GM19452 (cell line): ENCODE measurements around the gene ARHGAP12.
"Not testable (repeated sequence)": the region's sequence is repeated elsewhere in the genome, so short reads cannot be mapped to it uniquely, and the experiment has no call there.

Source experiments
- ATAC-seq: cut with Tn5 transposase; IDR thresholded peaks from one replicate; pipeline ENCODE4 v1.9.1; 2021; ENCODE audit not compliant: unreplicated experiment

The ARHGAP12 gene

GRCh38 chr10:31771331-31771831 lies 157.2 kb downstream of the ARHGAP12 start:
- no peak for ATAC-seq

- no peak for ATAC-seq
Measured at GRCh38 chr10:31770307-31770902, 158.2 kb downstream of the ARHGAP12 start.

GRCh38 chr10:31769564-31769963 lies 159.1 kb downstream of the ARHGAP12 start:
- no peak for ATAC-seq

- not testable (repeated sequence) for ATAC-seq
Measured at GRCh38 chr10:31768935-31769334, 159.7 kb downstream of the ARHGAP12 start.

- no peak for ATAC-seq
Measured at GRCh38 chr10:31768467-31768866, 160.2 kb downstream of the ARHGAP12 start.

GRCh38 chr10:31765541-31765940 lies 163.1 kb downstream of the ARHGAP12 start:
- ATAC-seq, result no peak

- no peak for ATAC-seq
Measured at GRCh38 chr10:31762316-31762715, 166.3 kb downstream of the ARHGAP12 start.

GRCh38 chr10:31761156-31761555 lies 167.5 kb downstream of the ARHGAP12 start:
- no peak for ATAC-seq

GRCh38 chr10:31760674-31761081 lies 168.0 kb downstream of the ARHGAP12 start:
- no peak for ATAC-seq

GRCh38 chr10:31759799-31760626 lies 168.6 kb downstream of the ARHGAP12 start:
- ATAC-seq, result peak; percentile 96

- ATAC-seq, result no peak
Measured at GRCh38 chr10:31759124-31759798, 169.4 kb downstream of the ARHGAP12 start.

GRCh38 chr10:31758495-31758894 lies 170.1 kb downstream of the ARHGAP12 start:
- no peak for ATAC-seq

- no peak for ATAC-seq
Measured at GRCh38 chr10:31757831-31758230, 170.8 kb downstream of the ARHGAP12 start.

- no peak for ATAC-seq
Measured at GRCh38 chr10:31757386-31757791, 171.2 kb downstream of the ARHGAP12 start.

GRCh38 chr10:31756729-31757110 lies 171.9 kb downstream of the ARHGAP12 start:
- no peak for ATAC-seq

- no peak for ATAC-seq
Measured at GRCh38 chr10:31756101-31756728, 172.4 kb downstream of the ARHGAP12 start.
